ENCODE results near the gene GBA3.

DNA sequence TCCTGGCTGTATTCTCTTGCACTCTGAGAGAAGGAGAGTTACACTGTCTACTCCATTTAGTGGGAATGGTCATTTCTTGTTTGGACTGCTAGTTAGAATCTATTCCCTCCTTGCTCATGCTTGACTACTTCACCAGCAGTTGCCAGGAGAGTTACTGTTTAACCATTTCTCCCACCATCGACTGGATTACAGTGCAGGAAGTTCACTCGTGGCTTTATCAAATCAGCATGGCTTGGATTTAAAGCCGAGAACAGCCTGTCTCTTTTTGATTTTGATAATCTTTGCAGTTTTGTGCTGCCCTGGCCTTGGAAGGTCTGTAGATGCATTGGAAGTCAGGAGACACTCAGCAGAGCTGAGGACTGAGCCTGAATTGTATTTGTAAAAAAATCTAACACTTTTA is 3.2 kb downstream of the GBA3 start:
- TF ChIP-seq ZNF70 (CRISPR knock-in tag; IDR thresholded peaks at IDR 0.05), result no peak
- TF ChIP-seq, protein P1, sequence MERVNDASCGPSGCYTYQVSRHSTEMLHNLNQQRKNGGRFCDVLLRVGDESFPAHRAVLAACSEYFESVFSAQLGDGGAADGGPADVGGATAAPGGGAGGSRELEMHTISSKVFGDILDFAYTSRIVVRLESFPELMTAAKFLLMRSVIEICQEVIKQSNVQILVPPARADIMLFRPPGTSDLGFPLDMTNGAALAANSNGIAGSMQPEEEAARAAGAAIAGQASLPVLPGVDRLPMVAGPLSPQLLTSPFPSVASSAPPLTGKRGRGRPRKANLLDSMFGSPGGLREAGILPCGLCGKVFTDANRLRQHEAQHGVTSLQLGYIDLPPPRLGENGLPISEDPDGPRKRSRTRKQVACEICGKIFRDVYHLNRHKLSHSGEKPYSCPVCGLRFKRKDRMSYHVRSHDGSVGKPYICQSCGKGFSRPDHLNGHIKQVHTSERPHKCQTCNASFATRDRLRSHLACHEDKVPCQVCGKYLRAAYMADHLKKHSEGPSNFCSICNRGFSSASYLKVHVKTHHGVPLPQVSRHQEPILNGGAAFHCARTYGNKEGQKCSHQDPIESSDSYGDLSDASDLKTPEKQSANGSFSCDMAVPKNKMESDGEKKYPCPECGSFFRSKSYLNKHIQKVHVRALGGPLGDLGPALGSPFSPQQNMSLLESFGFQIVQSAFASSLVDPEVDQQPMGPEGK (CRISPR knock-in tag; IDR thresholded peaks at IDR 0.05; ENCODE audit: borderline replicate concordance), result no peak
- TF ChIP-seq ZNF565 (CRISPR knock-in tag; conservative IDR thresholded peaks at IDR 0.05; ENCODE audit: low read depth), result no peak
- no peak for TF ChIP-seq GLIS3 (CRISPR knock-in tag; IDR thresholded peaks at IDR 0.05)
- no peak for TF ChIP-seq OSR1 (CRISPR knock-in tag; IDR thresholded peaks at IDR 0.05)
- no peak for TF ChIP-seq ISL1 (CRISPR knock-in tag; IDR thresholded peaks at IDR 0.05)
- no peak for TF ChIP-seq SNAI2 (CRISPR knock-in tag; IDR thresholded peaks at IDR 0.05)

All from SK-N-SH treated with all-trans-retinoic acid at 6 μM for 48 hours (cell line).